GM19452 (cell line): Measurements from ENCODE around the gene SF3B1.
"Not testable (repeated sequence)": the region's sequence is repeated elsewhere in the genome, so short reads cannot be mapped to it uniquely, and the experiment has no call there.

Experiments used
- ATAC-seq: cut with Tn5 transposase; IDR thresholded peaks from one replicate; pipeline ENCODE4 v1.9.1; 2021; ENCODE audit not compliant: unreplicated experiment

The SF3B1 gene

GRCh38 chr2:197379308-197379917, 55.4 kb downstream of the SF3B1 start:
- not testable (repeated sequence) for ATAC-seq

GRCh38 chr2:197378494-197379307, 56.1 kb downstream of the SF3B1 start:
- no peak for ATAC-seq

GRCh38 chr2:197378086-197378485, 56.7 kb downstream of the SF3B1 start:
- no peak for ATAC-seq

GRCh38 chr2:197377670-197378069, 57.2 kb downstream of the SF3B1 start:
- no peak for ATAC-seq

GRCh38 chr2:197372592-197372991, 62.2 kb downstream of the SF3B1 start:
- no peak for ATAC-seq

- not testable (repeated sequence) for ATAC-seq
Measured at GRCh38 chr2:197370664-197371063, 64.2 kb downstream of the SF3B1 start.

- no peak for ATAC-seq
Measured at GRCh38 chr2:197369933-197370320, 64.9 kb downstream of the SF3B1 start.

GRCh38 chr2:197369228-197369932, 65.4 kb downstream of the SF3B1 start:
- no peak for ATAC-seq

GRCh38 chr2:197368412-197368811, 66.4 kb downstream of the SF3B1 start:
- ATAC-seq = no peak

- no peak for ATAC-seq
Measured at GRCh38 chr2:197363998-197364397, 70.8 kb downstream of the SF3B1 start.

- ATAC-seq = peak; percentile 66
Measured at GRCh38 chr2:197360744-197361156, 74.1 kb downstream of the SF3B1 start.

GRCh38 chr2:197359859-197360258, 75.0 kb downstream of the SF3B1 start:
- no peak for ATAC-seq

- ATAC-seq = no peak
Measured at GRCh38 chr2:197358931-197359330, 75.9 kb downstream of the SF3B1 start.

GRCh38 chr2:197357986-197358385, 76.8 kb downstream of the SF3B1 start:
- ATAC-seq = no peak

- ATAC-seq = no peak
Measured at GRCh38 chr2:197356136-197356535, 78.7 kb downstream of the SF3B1 start.

GRCh38 chr2:197354169-197354558, 80.7 kb downstream of the SF3B1 start:
- no peak for ATAC-seq

GRCh38 chr2:197353393-197354168, 81.2 kb downstream of the SF3B1 start:
- ATAC-seq = no peak

- ATAC-seq = no peak
Measured at GRCh38 chr2:197349699-197350098, 85.1 kb downstream of the SF3B1 start.

GRCh38 chr2:197348721-197349360, 86.0 kb downstream of the SF3B1 start:
- no peak for ATAC-seq

- ATAC-seq = no peak
Measured at GRCh38 chr2:197345846-197346370, 88.9 kb downstream of the SF3B1 start.
